Smooth muscle cell (in vitro differentiated cells): ENCODE results near the gene EIF3K. TPM values are rescaled to one million over a fixed set of nuclear protein-coding genes. Genes with fewer than 3 reads are reported as not detected.

ENCODE experiments used
- DNase-seq: peaks from one replicate; lab custom pipeline; 2025; ENCODE audit not compliant: unreplicated experiment; lab: John Stamatoyannopoulos, UW
- H2AFZ ChIP-seq: fragments of 200-600 bp; sonication (generic); 2 replicates; pipeline ENCODE4 v1.6.0; 2016; ENCODE audit warnings: antibody characterized with exemption, low read depth, mild to moderate bottlenecking
- H3F3A ChIP-seq: fragments of 200-600 bp; sonication (generic); 2 replicates; pipeline ENCODE4 v1.6.0; 2017; ENCODE audit warnings: antibody characterized with exemption, low read depth
- H3K27ac ChIP-seq: fragments of 200-600 bp; sonication (generic); 2 replicates; pipeline ENCODE4 v1.5.1; 2016; ENCODE audit warnings: low read depth, mild to moderate bottlenecking
- H3K27me3 ChIP-seq: fragments of 200-600 bp; sonication (generic); 2 replicates; pipeline ENCODE4 v1.6.1; 2016; ENCODE audit warnings: low read depth, mild to moderate bottlenecking
- H3K36me3 ChIP-seq: fragments of 200-600 bp; sonication (generic); 2 replicates; pipeline ENCODE4 v1.5.1; 2016; ENCODE audit warnings: low read depth
- H3K4me1 ChIP-seq: fragments of 200-600 bp; sonication (generic); 2 replicates; pipeline ENCODE4 v1.5.1; 2016; ENCODE audit warnings: low read depth
- H3K4me2 ChIP-seq: fragments of 200-600 bp; sonication (generic); 2 replicates; pipeline ENCODE4 v1.6.0; 2016; ENCODE audit warnings: mild to moderate bottlenecking
- H3K4me3 ChIP-seq: fragments of 200-600 bp; sonication (generic); 2 replicates; pipeline ENCODE4 v1.5.1; 2016; ENCODE audit warnings: mild to moderate bottlenecking
- H3K79me2 ChIP-seq: fragments of 200-600 bp; sonication (generic); 2 replicates; pipeline ENCODE4 v1.6.0; 2016; ENCODE audit warnings: low read depth, mild to moderate bottlenecking
- H3K9ac ChIP-seq: fragments of 200-600 bp; sonication (generic); 2 replicates; pipeline ENCODE4 v1.6.0; 2016; ENCODE audit warnings: low read depth
- H3K9me3 ChIP-seq: fragments of 200-600 bp; sonication (generic); replicated peaks from 2 replicates; pipeline ENCODE4 v1.5.1; 2016; ENCODE audit warnings: low read depth
- H4K20me1 ChIP-seq: fragments of 200-600 bp; sonication (generic); 2 replicates; pipeline ENCODE4 v1.6.0; 2016; ENCODE audit warnings: low read depth
- CTCF ChIP-seq: fragments of 200-600 bp; sonication (generic); IDR thresholded peaks from 2 replicates; pipeline ENCODE4 v1.5.1; 2017; ENCODE audit warnings: borderline replicate concordance, mild to moderate bottlenecking, antibody characterized with exemption; ENCODE audit not compliant: insufficient read depth, poor library complexity, severe bottlenecking
- WGBS: methylation state at CpG from one replicate; pipeline ENCODE4 v1.1.7; 2016; ENCODE audit warnings: low lambda C conversion rate; 5-methylcytosine and 5-hydroxymethylcytosine counted together
- polyA plus RNA-seq: library from polyadenylated mRNA; unstranded; fragments of >200 nt; fragmentation: Nextera tagmentation; extraction: Ambion mirVana; gene quantifications from 2 replicates; pipeline ENCODE4 v1.2.1, GENCODE V29; 2016
- total RNA-seq: library from RNA; depleted of rRNA; stranded (reverse); fragments of >200 nt; gene quantifications from 2 replicates; pipeline ENCODE4 v1.2.3, GENCODE V29; 2014

EIF3K gene
- total and polyA plus RNA-seq, 2 experiments from 2014 or later, result 178 to 334 TPM

- peaks cover 2% of the 10 kb centered on the region for H4K20me1 ChIP-seq
- H3K9me3 ChIP-seq, result no peaks in the 10 kb centered on the region
- DNase-seq, result no peak
- peaks cover 40% of the 10 kb centered on the region for H3K4me1 ChIP-seq
- H3K36me3 ChIP-seq, result no peaks in the 10 kb centered on the region
- no peaks in the 10 kb centered on the region for H3K27me3 ChIP-seq
- H3K9ac ChIP-seq, result peak overlapping the region; percentile 83
- H2AFZ ChIP-seq, result no peak overlapping the region
- H3K4me3 ChIP-seq, result no peak overlapping the region
- H3K79me2 ChIP-seq, result peaks cover 79% of the 10 kb centered on the region
- H3K4me2 ChIP-seq, result peak overlapping the region; percentile 58
- TF ChIP-seq CTCF, result no peak
- peaks cover 57% of the 10 kb centered on the region for H3F3A ChIP-seq
- 16% methylated on average over 16 of the region's 16 CpGs for WGBS
- peak overlapping the region; percentile 100 for H3K27ac ChIP-seq
Observed at GRCh38 chr19:38674388-38675171, 55.6 kb downstream of the EIF3K start.

GRCh38 chr19:38675611-38676010 is 56.6 kb downstream of the EIF3K start:
- WGBS, result 74% methylated on average over 5 of the region's 5 CpGs

GRCh38 chr19:38676023-38676877 is 57.3 kb downstream of the EIF3K start:
- Histone ChIP-seq H3K79me2 (peaks cover 80% of the 10 kb centered on the region), H3K36me3 (no peaks in the 10 kb centered on the region), H3K4me3 (no peak overlapping the region), H4K20me1 (no peaks in the 10 kb centered on the region), H3F3A (peaks cover 58% of the 10 kb centered on the region), H3K9ac (peak overlapping the region; percentile 83), H2AFZ (no peak overlapping the region), H3K4me2 (peak overlapping the region; percentile 58), H3K27me3 (no peaks in the 10 kb centered on the region), H3K4me1 (peaks cover 27% of the 10 kb centered on the region), H3K27ac (peak overlapping the region; percentile 100), H3K9me3 (no peaks in the 10 kb centered on the region)
- WGBS, result 24% methylated on average over 13 of the region's 13 CpGs
- TF ChIP-seq CTCF, result no peak
- peak; percentile 30 for DNase-seq

More at GRCh38 chr19:38675611-38676010, 56.6 kb downstream of the EIF3K start:
- TF ChIP-seq CTCF, result no peak
- Histone ChIP-seq H3K9me3 (no peaks in the 10 kb centered on the region), H4K20me1 (no peaks in the 10 kb centered on the region), H3K4me1 (peaks cover 32% of the 10 kb centered on the region), H3K4me3 (no peak overlapping the region), H3K79me2 (peaks cover 79% of the 10 kb centered on the region), H2AFZ (no peak overlapping the region), H3K27me3 (no peaks in the 10 kb centered on the region), H3K9ac (peak overlapping the region; percentile 83), H3F3A (peaks cover 61% of the 10 kb centered on the region), H3K36me3 (no peaks in the 10 kb centered on the region), H3K4me2 (peak overlapping the region; percentile 58), H3K27ac (peak overlapping the region; percentile 100)
- no peak for DNase-seq
